NCI-H128 (cell line): ENCODE data around the gene IFT25.

Experiments used
- DNase-seq: peaks from one replicate; lab custom pipeline; 2025; ENCODE audit not compliant: unreplicated experiment; lab: John Stamatoyannopoulos, UW

Gene IFT25

DNA sequence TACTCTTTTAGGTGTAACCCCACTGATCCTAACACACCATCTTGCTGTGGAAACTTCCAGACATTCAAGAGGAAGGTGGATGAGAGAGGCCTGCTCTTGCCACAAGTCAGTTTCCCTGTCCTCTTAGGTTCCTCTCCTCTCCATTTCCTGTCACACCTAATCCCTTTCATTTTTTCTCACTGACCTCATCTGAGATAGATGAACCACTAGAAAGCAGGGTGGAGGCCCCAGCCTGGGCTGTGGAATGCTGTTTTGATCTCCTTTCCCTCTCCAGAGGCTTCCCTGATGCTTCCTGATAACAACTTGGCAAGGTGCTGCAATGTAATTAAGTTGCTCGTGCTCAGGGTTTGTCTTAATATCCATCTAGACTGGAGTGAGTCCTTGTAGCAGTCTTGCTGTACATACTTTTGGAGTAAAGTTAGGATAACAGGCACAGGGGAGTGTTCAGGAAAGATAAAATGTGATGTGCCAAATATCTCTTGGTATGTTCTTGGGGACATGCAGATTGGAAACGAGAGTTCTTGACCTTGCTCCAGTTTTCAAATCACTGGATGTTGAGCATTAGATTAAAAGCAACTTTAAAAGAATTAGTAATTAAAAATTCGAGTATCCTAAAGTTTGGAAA is 11.8 kb upstream of the IFT25 start:
- DNase-seq: no peak

DNA sequence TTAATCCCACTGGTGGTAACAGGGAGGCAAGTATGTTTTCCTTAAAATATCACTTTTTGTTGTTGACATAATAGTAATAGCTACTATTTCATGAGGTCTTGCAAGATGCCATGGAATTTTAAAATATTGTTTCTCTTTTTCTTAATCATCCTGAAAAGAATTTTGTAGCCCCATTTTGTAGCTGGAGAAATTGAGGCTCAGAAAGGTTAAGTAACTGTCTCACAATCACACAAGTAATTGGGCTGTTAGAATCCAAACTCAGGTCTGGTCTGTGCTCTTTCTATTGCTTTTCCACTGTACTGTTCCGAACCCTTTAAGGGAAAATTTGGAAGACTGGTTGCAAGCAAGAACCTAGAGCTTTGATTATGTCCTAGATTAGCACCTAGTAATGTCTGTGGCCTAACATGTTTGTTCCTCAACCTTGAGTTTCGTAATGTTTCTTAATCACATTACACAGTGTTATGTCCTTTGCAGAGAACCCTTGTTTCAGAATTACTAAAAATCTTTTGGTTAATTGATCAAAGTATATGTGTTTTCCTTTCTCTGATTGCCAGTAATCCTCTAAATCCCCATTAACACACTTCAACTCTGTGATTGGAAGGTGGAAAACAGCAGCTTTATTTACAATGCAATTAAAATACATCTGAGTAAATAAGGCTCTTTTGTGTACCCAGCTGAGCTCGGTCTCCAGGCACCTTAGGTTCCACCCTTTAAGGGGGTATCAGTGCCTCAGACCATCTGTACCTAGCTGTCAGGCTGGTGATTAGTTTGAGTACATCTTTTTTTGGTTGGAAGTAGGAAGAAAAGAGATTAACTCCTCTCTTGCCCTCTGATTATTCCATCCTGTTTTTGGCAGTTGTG is 11.0 kb upstream of the IFT25 start:
- DNase-seq: peak; percentile 66

DNA sequence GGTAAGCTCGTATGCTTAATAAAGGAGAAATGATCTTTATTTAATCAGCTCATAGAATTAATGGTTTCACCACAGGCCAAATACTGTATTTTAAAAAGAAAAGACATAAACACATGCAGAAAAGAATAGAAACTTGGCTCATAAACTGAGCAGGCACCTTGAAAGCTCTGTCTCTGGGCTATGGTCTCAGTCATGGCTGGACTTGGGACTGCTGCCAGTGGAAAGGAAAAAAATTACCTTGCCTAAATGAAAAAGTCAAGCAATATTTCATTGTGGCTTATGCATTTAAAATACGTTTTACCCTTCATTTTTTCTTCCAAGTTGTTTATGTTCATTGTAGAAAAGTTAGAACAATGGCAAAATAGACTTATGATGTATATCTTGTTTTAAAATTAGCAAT is 8.6 kb upstream of the IFT25 start:
- DNase-seq: no peak

DNA sequence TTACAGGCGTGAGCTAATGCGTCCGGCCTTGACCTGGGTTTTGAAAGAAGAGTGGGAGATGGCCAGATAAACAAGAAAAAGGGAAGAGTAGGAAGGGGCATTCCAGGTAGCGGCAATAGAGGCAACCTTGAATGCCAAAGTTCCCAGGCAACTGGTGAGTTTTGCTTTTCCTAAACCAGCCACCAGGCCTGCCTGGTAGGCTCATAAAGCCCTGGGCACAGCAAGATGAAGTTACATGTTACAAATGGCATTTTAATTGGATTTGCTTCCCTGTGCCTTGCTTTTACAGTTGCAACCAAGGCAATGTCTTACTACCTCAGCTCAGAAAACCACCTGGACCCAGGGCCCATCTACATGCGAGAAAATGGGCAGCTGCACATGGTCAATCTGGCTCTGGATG is 6.2 kb upstream of the IFT25 start:
- no peak for DNase-seq

DNA sequence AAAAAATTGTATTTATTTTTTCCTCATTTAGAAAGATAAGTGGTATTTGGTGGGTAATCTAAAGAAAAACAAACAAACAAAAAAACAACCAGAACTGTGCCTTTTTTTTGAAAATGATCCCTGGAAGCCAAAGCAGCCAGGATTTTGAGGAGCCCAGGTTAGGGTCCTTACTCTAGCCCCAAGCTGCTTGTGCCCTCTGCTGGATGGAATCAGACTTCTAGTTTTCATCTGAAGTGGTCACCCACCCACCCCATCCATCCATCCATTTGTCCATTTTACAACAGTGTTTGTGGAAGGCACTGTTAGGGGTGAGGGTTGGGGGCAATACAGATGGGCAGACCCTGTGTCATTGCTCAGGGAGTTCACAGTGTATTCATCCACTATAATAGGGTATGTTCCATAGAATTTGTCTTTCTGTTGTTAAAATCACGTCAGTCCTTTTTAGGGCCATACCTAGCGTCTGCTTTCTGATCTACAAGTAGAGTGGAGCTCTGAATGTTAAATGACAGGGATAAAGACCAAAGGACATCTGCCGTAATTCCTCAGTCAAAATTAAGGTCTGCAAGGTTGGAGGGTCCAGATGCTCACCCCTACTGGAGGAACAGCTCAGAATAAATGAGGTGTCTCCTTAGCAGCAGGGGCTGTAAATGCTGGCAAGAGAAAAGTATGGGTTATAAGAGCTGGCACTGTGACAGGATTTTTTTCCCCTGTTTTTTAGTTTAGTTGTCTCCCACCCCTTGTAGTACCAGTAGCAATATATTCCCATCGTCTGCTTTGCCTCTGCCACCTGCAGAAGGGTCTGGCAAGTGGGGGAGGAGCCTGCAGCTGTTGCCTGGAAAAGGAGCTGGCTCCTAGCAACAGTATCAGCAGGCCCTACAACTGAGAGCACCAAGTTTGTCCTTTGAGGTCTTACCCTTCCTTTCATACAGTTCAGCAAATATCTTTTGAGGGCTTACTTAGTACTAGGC is 3.8 kb upstream of the IFT25 start:
- peak; percentile 71 for DNase-seq

DNA sequence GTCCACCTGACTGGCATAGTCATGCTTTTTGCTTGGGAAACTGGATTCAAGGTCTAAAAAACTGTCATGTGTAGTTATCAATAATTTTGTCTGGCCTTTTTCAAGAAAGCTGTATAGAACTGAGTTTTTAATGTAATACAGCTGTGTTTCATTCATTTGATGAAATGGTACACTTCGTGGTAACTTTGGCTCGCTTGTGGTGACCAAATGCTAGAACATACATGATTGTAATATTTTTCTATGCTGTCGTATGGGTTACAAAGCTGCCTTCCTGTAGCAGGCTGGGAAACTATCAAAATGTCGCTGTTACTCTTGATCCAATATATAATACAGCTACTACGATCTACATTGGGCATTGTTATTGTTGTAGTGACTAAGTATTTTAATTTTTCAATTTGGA is 2.8 kb upstream of the IFT25 start:
- DNase-seq: no peak

DNA sequence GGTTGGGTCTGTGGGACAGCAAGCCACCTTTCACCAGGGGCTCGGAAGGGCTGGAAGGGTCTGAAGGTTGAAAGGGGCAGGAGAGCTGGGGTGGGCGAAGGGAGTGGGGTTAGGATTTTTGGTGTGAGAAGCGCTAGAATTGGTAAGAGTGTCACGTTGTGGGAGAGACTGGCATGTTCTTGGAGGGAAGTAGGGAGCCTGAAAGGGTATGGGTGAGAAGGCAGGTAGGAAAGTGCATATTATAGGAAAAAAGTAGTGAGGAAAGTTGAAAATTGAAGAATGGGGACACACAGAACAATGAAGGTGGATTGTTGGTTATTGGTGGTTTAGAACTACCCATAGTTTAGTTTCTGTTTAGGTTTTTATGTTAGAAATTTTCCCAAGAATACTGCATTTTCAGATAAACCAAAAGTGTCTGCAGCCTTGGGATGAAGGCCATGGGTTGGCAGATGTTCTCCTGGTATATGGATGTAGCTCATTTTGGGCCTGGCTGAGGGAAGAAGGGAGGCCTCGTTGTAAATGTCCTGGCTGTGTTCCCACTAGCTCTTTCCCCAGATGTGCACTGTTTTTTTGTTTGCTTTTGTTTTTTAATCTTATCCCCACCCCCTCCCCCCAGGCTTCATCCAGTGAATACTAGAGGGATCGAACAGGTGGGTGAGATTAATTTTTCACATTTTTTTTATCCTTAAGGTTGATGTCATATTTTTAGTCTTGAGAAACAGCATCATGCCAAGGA is 1.8 kb upstream of the IFT25 start:
- DNase-seq: no peak

DNA sequence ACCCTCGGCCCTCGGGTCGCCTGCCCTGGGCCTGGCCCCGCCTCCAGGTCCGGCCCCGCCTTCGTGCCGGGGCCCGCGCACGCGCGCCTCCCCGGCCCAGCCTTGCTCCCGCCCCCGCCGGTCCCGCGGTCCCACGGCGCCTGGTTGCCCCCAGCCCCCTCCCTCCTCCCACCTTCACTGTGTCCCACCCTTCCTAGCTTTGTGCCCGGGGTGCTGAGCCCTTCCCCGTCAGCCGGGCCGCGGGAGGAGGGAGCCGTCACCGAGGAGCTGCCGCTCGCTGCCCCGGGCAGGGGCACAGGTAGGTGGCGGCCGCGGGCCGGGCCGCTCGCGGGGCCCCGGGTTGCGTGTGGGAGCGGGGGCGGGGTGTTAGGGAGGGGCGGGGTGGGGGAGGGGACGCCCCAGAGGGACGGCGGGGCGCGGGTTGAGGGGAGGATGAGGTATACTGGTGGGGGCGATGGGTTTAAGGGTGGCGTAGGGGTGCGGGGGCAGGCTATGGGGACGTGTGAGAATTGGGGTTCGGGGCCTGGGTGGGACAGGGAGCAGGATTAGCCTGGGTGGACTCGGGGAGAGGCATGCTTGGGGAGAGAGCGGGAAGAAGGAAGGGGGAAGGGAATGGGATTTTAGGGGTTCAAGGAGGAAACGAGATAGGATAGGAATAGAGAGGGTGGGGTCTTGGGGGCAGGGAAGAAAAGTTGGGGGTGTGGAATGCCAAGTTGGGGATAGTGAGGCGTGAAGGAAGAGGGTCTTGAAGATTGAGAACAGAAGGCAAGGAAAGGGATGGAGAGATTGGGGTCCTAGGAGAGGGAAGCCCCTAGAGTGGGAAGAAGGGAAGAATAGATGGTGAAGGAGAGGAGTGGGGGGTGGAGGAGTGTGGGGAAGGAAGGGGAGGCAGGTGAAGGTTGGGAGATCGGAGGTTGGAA is 1.0 kb upstream of the IFT25 start, which contains the start of gene LRRC42:
Gene LRRC42, plus strand, starts transcription at position 99 of the 920 bp plus-strand sequence. CDS start 5,650 bp downstream, outside the sequence.
- DNase-seq: peak; percentile 94

DNA sequence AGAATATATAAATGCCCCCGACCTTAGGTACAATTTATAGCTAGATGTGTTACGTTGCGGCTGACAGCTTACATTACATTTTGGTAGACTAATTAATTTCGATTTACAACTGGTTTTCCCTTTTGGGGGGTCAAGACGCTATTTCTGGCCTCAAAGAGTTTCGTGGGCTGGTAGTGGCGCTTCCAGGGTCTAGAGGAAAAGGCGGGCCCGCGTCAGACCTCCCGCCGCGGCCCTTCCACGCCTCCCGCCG is 391 bp downstream of the IFT25 start:
- DNase-seq: no peak

DNA sequence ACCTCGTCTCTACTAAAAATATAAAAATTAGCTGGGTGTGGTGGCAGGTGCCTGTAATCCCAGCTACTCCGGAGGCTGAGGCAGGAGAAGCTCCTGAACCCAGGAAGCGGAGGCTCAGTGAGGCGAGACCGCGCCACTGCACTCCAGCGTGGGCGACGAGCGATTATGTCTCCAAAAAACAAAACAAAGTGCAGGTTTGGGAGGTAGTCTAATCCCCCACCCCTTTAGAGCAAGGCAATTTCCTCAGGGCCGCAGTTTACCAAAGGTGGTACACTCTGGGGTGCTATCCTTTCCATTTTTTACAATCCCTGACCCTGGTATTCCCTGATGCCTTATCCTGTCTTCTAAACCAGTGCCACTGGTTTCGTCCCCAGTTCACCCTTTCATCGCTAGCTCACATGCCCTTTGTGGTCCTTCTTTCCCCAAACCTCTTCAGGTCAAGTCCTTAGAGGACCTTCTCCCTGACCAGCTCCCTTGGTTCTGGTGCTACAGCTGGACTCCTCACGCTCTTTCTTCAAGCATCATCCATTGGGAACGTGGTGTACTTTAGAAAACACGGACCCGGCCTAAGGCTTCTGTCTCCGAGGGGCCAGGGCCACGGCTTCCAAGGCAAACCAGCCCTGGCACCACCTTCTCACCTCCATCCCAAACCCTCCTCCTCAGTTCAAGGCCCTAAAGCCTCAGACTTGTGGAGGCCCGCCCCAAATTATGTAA is 873 bp downstream of the IFT25 start:
- DNase-seq: no peak

DNA sequence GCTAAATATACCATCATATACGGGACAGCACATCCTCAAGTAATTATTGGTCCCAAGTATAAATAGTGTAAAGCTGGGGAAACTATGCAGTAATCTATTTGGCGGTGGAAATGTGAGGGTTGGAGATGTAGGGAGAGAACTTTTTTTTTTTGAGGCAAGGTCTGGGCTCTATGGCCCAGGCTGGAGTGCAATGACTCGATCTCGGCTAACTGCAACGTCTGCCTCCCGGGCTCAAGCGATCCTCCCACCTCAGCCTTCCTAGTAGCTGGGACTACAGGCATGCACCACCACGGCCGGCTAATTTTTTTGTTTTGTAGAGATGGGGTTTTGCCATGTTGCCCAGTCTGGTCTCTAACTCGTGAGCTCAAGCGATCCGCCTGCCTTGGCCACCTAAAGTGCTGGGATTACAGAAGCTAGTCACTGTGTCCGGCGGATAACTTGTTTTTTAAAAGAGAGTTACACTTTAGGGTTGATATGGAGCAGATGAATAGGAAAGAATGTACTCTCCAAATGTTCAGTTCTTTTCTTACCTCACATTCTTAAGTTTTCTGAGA is 1.9 kb downstream of the IFT25 start:
- DNase-seq: no peak

DNA sequence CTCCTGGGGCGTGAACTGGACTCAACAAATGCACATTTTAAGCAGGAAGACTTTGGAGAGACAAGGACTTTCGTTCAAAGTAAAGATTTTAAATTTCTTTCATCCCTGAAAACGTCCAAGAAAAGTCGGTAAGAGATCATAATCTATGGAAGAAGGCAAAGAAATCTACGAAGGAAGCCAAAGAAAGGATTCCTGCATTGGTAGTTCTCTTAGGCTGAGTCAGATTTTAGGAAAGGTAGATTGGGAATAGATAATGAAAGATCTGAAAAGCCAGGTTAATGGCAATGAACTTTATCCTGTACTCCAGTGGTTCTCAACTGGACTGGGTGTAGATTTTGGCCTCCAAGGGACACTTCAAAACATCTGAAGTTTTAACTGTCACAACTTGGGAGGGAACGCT is 2.4 kb downstream of the IFT25 start:
- no peak for DNase-seq

DNA sequence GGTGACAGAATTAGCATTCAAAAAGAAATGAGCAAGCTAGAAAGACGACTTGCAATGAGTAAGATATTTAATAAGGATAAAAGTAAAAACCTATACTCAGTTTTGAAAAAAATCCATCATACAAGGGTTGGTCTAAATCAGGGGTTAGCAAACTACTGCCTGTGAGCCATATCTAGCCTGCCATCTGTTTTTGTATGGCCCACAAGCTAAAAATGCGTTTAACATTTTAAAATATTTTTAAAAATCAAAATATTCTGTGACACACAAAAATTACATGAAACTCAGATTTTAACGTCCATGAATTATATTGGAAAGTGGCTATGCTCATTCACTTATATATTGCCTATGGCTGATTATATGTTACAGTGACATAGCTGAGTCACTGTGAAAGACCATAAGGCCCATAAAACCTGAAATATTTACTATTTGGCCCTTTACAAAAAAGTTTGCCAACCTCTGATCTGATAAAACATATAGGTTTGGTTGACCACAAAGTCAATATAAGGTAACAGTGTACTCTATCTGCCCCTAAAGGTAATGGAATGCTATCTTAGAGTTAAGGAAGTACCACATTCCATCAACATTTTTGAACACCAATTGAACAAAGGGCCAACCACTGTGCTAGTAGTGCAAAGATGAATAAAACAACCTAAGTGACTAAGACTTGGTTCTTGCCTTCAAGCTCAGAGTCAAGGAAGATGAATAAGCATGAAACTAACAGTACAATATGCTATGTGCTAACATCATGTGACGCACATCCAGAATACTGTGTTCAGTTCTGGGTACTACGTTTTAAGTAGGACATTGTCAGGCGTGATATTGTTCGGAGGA is 3.2 kb downstream of the IFT25 start:
- DNase-seq: no peak

DNA sequence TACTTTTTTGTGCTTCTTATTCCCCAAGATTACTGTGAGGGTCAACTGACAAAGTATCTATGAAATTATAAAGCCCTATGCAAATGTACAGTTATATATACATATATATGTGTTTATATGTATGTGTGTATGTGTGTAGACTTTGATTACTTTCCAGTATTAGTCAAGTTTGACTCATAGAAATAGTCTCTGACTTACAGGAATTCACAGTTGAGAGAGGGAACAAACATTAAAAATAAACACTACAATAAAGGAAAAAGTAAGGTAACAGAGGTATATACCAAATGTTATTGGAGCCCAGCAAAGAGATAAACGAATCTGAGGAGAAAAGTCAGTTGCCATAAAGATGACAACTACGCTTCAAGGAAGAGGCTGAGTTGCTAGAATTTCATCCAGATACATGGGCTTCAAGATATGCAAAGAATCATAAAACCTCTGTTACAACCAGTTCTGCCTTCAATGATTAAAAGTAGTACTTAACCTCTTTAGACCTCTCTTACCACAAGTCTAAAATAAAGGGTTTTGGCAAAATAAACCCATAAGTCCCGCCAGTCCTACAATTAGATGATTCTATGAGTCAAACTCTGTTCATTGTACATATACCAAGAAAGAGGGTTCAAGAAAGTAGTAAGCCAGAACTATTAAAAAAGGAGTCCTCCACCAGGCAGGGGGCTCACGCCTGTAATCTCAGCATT is 7.2 kb downstream of the IFT25 start:
- DNase-seq: no peak

DNA sequence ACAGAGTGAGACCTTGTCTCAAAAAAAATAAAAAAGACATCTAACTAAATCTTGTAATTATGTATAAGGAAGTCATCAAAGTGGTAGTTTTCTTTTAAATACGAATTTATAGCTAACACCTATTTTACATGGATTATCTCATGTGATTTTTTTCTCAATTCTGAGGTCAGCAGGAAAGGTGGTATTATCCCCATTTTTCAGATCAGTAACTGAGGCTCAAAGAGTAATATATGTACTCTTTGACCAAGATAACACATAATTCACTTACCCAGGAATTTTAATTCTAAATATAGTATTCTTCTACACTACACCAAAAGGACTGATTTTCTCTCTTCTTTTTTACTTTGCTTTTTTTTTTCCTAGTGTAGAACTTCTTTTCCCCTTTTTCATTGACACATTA is 9.1 kb downstream of the IFT25 start:
- DNase-seq: no peak

DNA sequence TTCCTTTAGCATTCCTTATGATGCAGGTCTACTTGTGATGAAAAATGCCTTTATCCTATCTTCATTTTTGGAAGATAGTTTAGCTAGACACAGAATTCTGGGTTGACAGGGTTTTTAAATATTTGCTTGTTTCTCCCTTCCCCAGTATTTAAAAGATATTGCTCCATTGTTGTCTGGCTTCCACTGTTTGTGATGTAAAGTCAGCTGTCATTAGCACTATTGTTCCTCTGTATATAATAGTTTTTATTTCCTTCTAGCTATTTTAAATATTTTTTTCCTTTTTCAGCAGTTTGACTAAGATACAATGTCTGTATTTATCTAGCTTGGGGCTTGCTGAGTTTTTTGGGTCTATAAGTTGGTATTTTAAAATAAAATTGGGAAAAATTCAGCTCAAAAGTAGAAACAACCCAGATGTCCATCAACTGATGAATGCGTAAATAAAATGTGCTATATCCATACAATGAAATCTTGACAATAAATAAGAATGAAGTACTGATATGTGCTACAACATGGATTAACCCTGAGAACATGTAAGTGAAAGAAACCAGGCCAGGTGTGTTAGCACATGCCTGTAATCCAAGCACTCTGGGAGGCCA is 11.2 kb downstream of the IFT25 start:
- no peak for DNase-seq

DNA sequence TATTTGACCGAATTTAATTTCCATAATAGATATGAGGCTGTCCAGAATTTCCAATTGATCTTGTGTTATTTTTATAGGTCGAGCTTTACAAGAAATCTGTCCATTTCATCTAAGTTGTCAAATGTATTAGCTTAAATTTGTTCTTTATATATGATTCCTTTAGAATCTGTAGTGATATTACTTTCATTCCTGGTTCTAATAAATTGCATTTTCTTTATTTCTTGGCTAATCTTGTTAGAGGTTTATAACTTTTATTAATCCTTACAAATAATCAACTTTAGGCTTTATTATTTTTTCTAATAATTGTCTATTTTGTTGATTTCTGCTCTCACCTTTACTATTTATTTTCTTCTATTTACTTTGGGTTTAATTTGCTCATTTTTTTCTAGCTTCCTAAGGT is 14.0 kb downstream of the IFT25 start:
- no peak for DNase-seq
